NCI-H345 treated with DMSO at 0.1 percent for 48 hours (cell line): ENCODE results near the gene TMPO.
A peak's percentile ranks its signal among the peaks of the same experiment; 100 is the strongest.
"Not testable (repeated sequence)": the region's sequence is repeated elsewhere in the genome, so short reads cannot be mapped to it uniquely, and the experiment has no call there.

Experiments
- DNase-seq: peaks from one replicate; lab custom pipeline; 2025; ENCODE audit not compliant: unreplicated experiment; lab: John Stamatoyannopoulos, UW

Gene TMPO

GRCh38 chr12:98578392-98578791 lies 63.0 kb downstream of the TMPO start:
- DNase-seq = no peak

- DNase-seq = no peak
Observed at GRCh38 chr12:98578821-98579220, 63.4 kb downstream of the TMPO start.

- no peak for DNase-seq
Observed at GRCh38 chr12:98579347-98579746, 64.0 kb downstream of the TMPO start.

GRCh38 chr12:98579835-98580234 lies 64.4 kb downstream of the TMPO start:
- no peak for DNase-seq

- no peak for DNase-seq
Observed at GRCh38 chr12:98580695-98581094, 65.3 kb downstream of the TMPO start.

GRCh38 chr12:98581101-98581500 lies 65.7 kb downstream of the TMPO start:
- DNase-seq = no peak

GRCh38 chr12:98582093-98582492 lies 66.7 kb downstream of the TMPO start:
- no peak for DNase-seq

GRCh38 chr12:98587084-98587483 lies 71.7 kb downstream of the TMPO start:
- DNase-seq = peak; percentile 82

- DNase-seq = no peak
Observed at GRCh38 chr12:98591209-98591608, 75.8 kb downstream of the TMPO start.

- DNase-seq = no peak
Observed at GRCh38 chr12:98592825-98593322, 77.5 kb downstream of the TMPO start.

- peak; percentile 93 for DNase-seq
Observed at GRCh38 chr12:98593351-98594049, 78.1 kb downstream of the TMPO start, which contains the start of gene SLC25A3. Gene SLC25A3 (plus strand): TSS chr12:98593686. CDS start chr12:98593979, 293 bp downstream.

GRCh38 chr12:98594050-98594835 lies 78.9 kb downstream of the TMPO start:
- DNase-seq = no peak

- DNase-seq = no peak
Observed at GRCh38 chr12:98595243-98595988, 80.0 kb downstream of the TMPO start.

GRCh38 chr12:98597313-98597712 lies 81.9 kb downstream of the TMPO start:
- not testable (repeated sequence) for DNase-seq
